HepG2 (cell line): ENCODE results near the gene DSG4. TPM values are rescaled to one million over a fixed set of nuclear protein-coding genes. Genes with fewer than 3 reads are reported as not detected.

Experiments
- BRD4 ChIP-seq: sonication (generic); formaldehyde crosslinking; IDR thresholded peaks from 2 replicates; pipeline ENCODE4 v1.4.0; 2020; ENCODE audit warnings: missing genetic modification reagents
- CREB1 ChIP-seq, 2 experiments: fragments of 450-650 bp in 1 of 2; IDR thresholded peaks; 2 replicates each; pipeline ENCODE4 v1.6.1; 2016 to 2017; ENCODE audit warnings: control low read depth in 1 of 2, mild to moderate bottlenecking in 1 of 2, missing compliant biosample characterization in 1 of 2, missing genetic modification characterization in 1 of 2
- EHMT2 ChIP-seq: fragments of 200-600 bp; sonication (generic); IDR thresholded peaks from 2 replicates; pipeline ENCODE4 v1.7.0; 2017; ENCODE audit warnings: antibody characterized with exemption, low read depth, low read length, borderline replicate concordance
- ELF3 ChIP-seq: IDR thresholded peaks from 2 replicates; pipeline ENCODE4 v1.6.1; 2016; ENCODE audit warnings: missing genetic modification reagents, missing compliant biosample characterization
- MIXL1 ChIP-seq: IDR thresholded peaks from 2 replicates; pipeline ENCODE4 v1.6.1; 2016
- MTA3 ChIP-seq: sonication (generic); formaldehyde crosslinking; IDR thresholded peaks from 2 replicates; pipeline ENCODE4 v1.4.0; 2020; ENCODE audit warnings: missing genetic modification reagents
- POLR2A ChIP-seq, 2 experiments: IDR thresholded peaks; 2 replicates each; pipeline ENCODE4 v1.6.1; 2011; ENCODE audit warnings: low read depth in 2 of 2, low read length in 2 of 2, mild to moderate bottlenecking in 1 of 2, moderate library complexity in 1 of 2; ENCODE audit not compliant: insufficient read depth in 1 of 2
- PPARG ChIP-seq: conservative IDR thresholded peaks from 2 replicates; pipeline ENCODE4 v1.6.1; 2016; ENCODE audit warnings: missing biosample characterization, missing genetic modification reagents
- RARA ChIP-seq: IDR thresholded peaks from 2 replicates; pipeline ENCODE4 v1.6.1; 2016; ENCODE audit warnings: missing genetic modification reagents, missing compliant biosample characterization
- RELA ChIP-seq: sonication (generic); formaldehyde crosslinking; IDR thresholded peaks from 2 replicates; pipeline ENCODE4 v1.4.0; 2020; ENCODE audit warnings: missing genetic modification reagents
- SAFB2 ChIP-seq: sonication (generic); formaldehyde crosslinking; IDR thresholded peaks from 2 replicates; pipeline ENCODE4 v1.5.1; 2020; ENCODE audit warnings: missing genetic modification reagents, low read depth, mild to moderate bottlenecking, borderline replicate concordance
- SAP130 ChIP-seq: IDR thresholded peaks from 2 replicates; pipeline ENCODE4 v1.6.1; 2016; ENCODE audit warnings: low read depth
- SMC3 ChIP-seq: IDR thresholded peaks from 2 replicates; pipeline ENCODE4 v1.6.1; 2011; ENCODE audit warnings: low read length, improper control_type of control experiment
- SOX5 ChIP-seq: IDR thresholded peaks from 2 replicates; pipeline ENCODE4 v1.6.1; 2016; ENCODE audit warnings: borderline replicate concordance
- ZNF441 ChIP-seq: sonication (generic); formaldehyde crosslinking; IDR thresholded peaks from 2 replicates; pipeline ENCODE4 v1.7.0; 2021; ENCODE audit warnings: missing genetic modification reagents, borderline replicate concordance
- ZNF605 ChIP-seq: sonication (generic); formaldehyde crosslinking; IDR thresholded peaks from 2 replicates; pipeline ENCODE4 v1.8.0; 2022; ENCODE audit warnings: mild to moderate bottlenecking, missing genetic modification reagents
- polyA plus RNA-seq, 8 experiments: library from polyadenylated mRNA; depleted of rRNA in 3 of 8; stranded (reverse) in 7 of 8; unstranded in 1 of 8; fragments of >200 nt; fragmentation: Illumina TruSeq in 4 of 8; extraction: Trizol in 4 of 8; gene quantifications; 2 replicates each; pipeline versions ENCODE4 v1.2.1 to v1.2.3, GENCODE V29; 2011 to 2016; ENCODE audit warnings: low read depth in 4 of 8, missing spikeins in 1 of 8, mixed read lengths in 1 of 8; ENCODE audit not compliant: insufficient read depth in 1 of 8
- total RNA-seq, 5 experiments: library from RNA; depleted of rRNA; stranded (reverse); fragments of >200 nt; fragmentation: Illumina TruSeq; extraction: Trizol; gene quantifications; 2 replicates each; pipeline ENCODE4 v1.2.3, GENCODE V29; 2016; ENCODE audit warnings: low read depth in 1 of 5
- TF ChIP-seq, protein P1 (sequence below): sonication (generic); formaldehyde crosslinking; IDR thresholded peaks from 2 replicates; pipeline ENCODE4 v1.8.0; 2022; ENCODE audit warnings: mild to moderate bottlenecking, missing genetic modification reagents
- TF ChIP-seq, protein P2 (sequence below): sonication (generic); formaldehyde crosslinking; IDR thresholded peaks from 2 replicates; pipeline ENCODE4 v1.8.0; 2022; ENCODE audit warnings: missing genetic modification reagents, mild to moderate bottlenecking, inconsistent platforms, borderline replicate concordance
- TF ChIP-seq, protein P3 (sequence below): sonication (generic); formaldehyde crosslinking; IDR thresholded peaks from 2 replicates; pipeline ENCODE4 v1.4.0; 2020; ENCODE audit warnings: missing genetic modification reagents, borderline replicate concordance
- TF ChIP-seq, protein P4 (sequence below): sonication (generic); formaldehyde crosslinking; conservative IDR thresholded peaks from 2 replicates; pipeline ENCODE4 v1.4.0; 2020; ENCODE audit warnings: missing genetic modification reagents
- TF ChIP-seq, protein P5 (sequence below): IDR thresholded peaks from 2 replicates; pipeline ENCODE4 v1.6.1; 2016
- TF ChIP-seq, protein P6 (sequence below): IDR thresholded peaks from 2 replicates; pipeline ENCODE4 v1.6.1; 2018; ENCODE audit warnings: missing genetic modification reagents, mild to moderate bottlenecking, missing compliant biosample characterization

The DSG4 gene
- total and polyA plus RNA-seq, 2 of the 13 experiments (the other 11 are each of a cell fraction or from before 2014, with no cell fraction given), result 0.07 TPM; not detected in 1

DNA sequence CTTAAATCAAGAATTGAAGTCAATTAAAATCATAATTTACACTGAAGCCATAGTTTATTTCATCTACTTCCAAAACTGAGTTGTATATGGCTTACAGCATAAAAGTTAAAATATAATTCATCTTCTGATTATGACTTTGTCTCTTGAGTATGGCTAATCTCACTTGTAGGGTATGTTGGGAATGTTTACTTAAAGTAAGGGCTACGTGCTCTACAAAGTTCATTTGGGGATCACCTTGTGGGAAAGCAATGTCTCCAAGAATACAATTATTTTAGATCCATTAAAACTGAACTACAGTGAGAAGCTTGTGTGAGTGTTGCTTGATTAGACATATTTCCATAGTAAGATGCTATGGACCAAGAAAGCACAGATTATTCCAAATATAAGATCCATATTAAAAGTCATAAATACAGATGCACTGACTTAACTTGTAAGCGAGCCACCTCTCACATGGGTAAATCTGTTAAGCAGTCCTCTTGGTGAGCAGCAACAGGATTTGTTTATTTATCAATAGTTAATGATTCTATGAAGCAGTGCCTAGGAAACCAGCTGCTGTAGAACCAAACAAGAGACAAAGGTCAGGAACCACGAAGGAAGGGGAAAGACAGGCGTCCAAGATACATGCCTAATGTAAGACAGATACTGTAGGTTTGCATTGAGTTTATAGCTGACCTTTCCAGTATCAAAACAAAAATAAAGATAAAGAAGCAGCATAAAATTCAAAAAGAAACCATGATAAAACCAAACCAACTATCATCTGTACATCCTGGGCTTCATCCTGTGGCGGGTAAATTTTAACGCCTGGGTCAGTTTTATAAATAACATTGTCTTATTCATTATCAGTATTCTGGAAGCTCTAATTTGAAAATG lies 24.8 kb downstream of the DSG4 start (continued):
- TF ChIP-seq CREB1 (IDR thresholded peaks at IDR 0.05), result no peak
- no peak for TF ChIP-seq CREB1 (CRISPR knock-in tag; IDR thresholded peaks at IDR 0.05)
- TF ChIP-seq, protein P1, sequence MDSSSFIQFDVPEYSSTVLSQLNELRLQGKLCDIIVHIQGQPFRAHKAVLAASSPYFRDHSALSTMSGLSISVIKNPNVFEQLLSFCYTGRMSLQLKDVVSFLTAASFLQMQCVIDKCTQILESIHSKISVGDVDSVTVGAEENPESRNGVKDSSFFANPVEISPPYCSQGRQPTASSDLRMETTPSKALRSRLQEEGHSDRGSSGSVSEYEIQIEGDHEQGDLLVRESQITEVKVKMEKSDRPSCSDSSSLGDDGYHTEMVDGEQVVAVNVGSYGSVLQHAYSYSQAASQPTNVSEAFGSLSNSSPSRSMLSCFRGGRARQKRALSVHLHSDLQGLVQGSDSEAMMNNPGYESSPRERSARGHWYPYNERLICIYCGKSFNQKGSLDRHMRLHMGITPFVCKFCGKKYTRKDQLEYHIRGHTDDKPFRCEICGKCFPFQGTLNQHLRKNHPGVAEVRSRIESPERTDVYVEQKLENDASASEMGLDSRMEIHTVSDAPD, result no peak
- no peak for TF ChIP-seq ZNF441 (CRISPR knock-in tag)
- no peak for TF ChIP-seq RELA
- peak; percentile 78 for TF ChIP-seq PPARG
- TF ChIP-seq, protein P2, sequence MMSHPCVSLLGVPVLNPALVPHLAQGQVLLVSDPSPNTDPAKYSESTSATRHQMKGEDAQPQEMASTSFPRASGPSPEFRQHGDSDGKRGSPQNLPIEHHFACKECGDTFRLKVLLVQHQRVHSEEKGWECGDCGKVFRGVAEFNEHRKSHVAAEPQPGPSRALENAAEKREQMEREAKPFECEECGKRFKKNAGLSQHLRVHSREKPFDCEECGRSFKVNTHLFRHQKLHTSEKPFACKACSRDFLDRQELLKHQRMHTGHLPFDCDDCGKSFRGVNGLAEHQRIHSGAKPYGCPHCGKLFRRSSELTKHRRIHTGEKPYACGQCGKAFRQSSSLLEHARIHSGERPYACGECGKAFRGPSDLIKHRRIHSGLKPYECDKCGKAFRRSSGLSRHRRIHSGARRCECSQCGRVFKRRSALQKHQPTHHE, result no peak
- TF ChIP-seq SOX5, result peak; percentile 43; the same call in 1 of the 2 replicates
- TF ChIP-seq BRD4 (CRISPR knock-in tag), result no peak
- 0 out of 2 replicates have a peak, but pooled peaks have one; percentile 2 for TF ChIP-seq SMC3
- TF ChIP-seq, protein P3, sequence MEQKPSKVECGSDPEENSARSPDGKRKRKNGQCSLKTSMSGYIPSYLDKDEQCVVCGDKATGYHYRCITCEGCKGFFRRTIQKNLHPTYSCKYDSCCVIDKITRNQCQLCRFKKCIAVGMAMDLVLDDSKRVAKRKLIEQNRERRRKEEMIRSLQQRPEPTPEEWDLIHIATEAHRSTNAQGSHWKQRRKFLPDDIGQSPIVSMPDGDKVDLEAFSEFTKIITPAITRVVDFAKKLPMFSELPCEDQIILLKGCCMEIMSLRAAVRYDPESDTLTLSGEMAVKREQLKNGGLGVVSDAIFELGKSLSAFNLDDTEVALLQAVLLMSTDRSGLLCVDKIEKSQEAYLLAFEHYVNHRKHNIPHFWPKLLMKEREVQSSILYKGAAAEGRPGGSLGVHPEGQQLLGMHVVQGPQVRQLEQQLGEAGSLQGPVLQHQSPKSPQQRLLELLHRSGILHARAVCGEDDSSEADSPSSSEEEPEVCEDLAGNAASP (CRISPR knock-in tag), result peak; percentile 77; the same call in 1 of the 2 replicates
- TF ChIP-seq, protein P4, sequence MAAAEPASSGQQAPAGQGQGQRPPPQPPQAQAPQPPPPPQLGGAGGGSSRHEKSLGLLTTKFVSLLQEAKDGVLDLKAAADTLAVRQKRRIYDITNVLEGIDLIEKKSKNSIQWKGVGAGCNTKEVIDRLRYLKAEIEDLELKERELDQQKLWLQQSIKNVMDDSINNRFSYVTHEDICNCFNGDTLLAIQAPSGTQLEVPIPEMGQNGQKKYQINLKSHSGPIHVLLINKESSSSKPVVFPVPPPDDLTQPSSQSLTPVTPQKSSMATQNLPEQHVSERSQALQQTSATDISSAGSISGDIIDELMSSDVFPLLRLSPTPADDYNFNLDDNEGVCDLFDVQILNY (CRISPR knock-in tag), result no peak
- TF ChIP-seq, protein P5, sequence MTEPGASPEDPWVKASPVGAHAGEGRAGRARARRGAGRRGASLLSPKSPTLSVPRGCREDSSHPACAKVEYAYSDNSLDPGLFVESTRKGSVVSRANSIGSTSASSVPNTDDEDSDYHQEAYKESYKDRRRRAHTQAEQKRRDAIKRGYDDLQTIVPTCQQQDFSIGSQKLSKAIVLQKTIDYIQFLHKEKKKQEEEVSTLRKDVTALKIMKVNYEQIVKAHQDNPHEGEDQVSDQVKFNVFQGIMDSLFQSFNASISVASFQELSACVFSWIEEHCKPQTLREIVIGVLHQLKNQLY, result no peak
- peak in 1 of 2 experiments; percentile 53; a peak in 1 of 4 replicates for TF ChIP-seq POLR2A (IDR thresholded peaks at IDR 0.05; ENCODE audit: insufficient read depth in 1 of 2, low read depth in 2 of 2, low read length in 2 of 2)
- no peak for TF ChIP-seq ZNF605 (CRISPR knock-in tag)
- TF ChIP-seq RARA (CRISPR knock-in tag), result peak; percentile 70
- peak; percentile 12; the same call in 1 of the 2 replicates for TF ChIP-seq SAP130 (CRISPR knock-in tag)
- TF ChIP-seq ELF3 (CRISPR knock-in tag), result no peak
- TF ChIP-seq EHMT2, result peak; percentile 49; the same call in 1 of the 2 replicates
- TF ChIP-seq, protein P6, sequence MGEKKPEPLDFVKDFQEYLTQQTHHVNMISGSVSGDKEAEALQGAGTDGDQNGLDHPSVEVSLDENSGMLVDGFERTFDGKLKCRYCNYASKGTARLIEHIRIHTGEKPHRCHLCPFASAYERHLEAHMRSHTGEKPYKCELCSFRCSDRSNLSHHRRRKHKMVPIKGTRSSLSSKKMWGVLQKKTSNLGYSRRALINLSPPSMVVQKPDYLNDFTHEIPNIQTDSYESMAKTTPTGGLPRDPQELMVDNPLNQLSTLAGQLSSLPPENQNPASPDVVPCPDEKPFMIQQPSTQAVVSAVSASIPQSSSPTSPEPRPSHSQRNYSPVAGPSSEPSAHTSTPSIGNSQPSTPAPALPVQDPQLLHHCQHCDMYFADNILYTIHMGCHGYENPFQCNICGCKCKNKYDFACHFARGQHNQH, result peak; percentile 48; the same call in 1 of the 2 replicates
- TF ChIP-seq MTA3 (CRISPR knock-in tag), result no peak
- TF ChIP-seq SAFB2 (CRISPR knock-in tag), result no peak
- TF ChIP-seq MIXL1, result peak; percentile 73; the same call in 1 of the 2 replicates
